Mesothelial cell of epicardium (in vitro differentiated cells): ENCODE data around the gene FOXP1. TPM values are rescaled to one million over a fixed set of nuclear protein-coding genes. Genes with fewer than 3 reads are reported as not detected.
A peak's percentile ranks its signal among the peaks of the same experiment; 100 is the strongest.

Source experiments
- DNase-seq, 2 experiments: peaks; one replicate each; pipeline ENCODE4 v3.0.0; 2021; ENCODE audit warnings: low spot score in 2 of 2; ENCODE audit not compliant: unreplicated experiment in 2 of 2
- H3K27ac Mint-ChIP-seq: 2 replicates; pipeline ENCODE4 v1.8.0; 2021; ENCODE audit warnings: mixed read lengths
- H3K27me3 Mint-ChIP-seq: 2 replicates; pipeline ENCODE4 v1.8.0; 2021; ENCODE audit warnings: low read depth, mixed read lengths
- H3K36me3 Mint-ChIP-seq: 2 replicates; pipeline ENCODE4 v1.8.0; 2021; ENCODE audit warnings: mixed read lengths
- H3K4me1 Mint-ChIP-seq: 2 replicates; pipeline ENCODE4 v1.8.0; 2021; ENCODE audit warnings: mixed read lengths
- H3K4me3 Mint-ChIP-seq: 2 replicates; pipeline ENCODE4 v1.8.0; 2021; ENCODE audit warnings: mild to moderate bottlenecking, moderate library complexity, mixed read lengths
- H3K9me3 Mint-ChIP-seq: 2 replicates; pipeline ENCODE4 v1.8.0; 2021; ENCODE audit warnings: mixed read lengths
- CTCF ChIP-seq: fragments of 200-600 bp; sonication (generic); IDR thresholded peaks from one replicate; pipeline ENCODE4 v1.5.0; 2021; ENCODE audit warnings: antibody characterized with exemption; ENCODE audit not compliant: unreplicated experiment
- total RNA-seq: library from RNA; stranded (reverse); gene quantifications from 3 replicates; pipeline ENCODE4 v1.2.1, GENCODE V29; 2021

FOXP1 gene
- total RNA-seq, 1 donor from 2014 or later, result 187 TPM

- DNase-seq, result no peak
- Mint-ChIP-seq H3K4me1 (peaks cover 35% of the 10 kb centered on the region), H3K4me3 (no peak overlapping the region), H3K27ac (peak overlapping the region; percentile 30), H3K36me3 (peaks cover 2% of the 10 kb centered on the region), H3K9me3 (peaks cover 8% of the 10 kb centered on the region), H3K27me3 (no peaks in the 10 kb centered on the region)
- no peak for TF ChIP-seq CTCF
These were observed 328.0 kb downstream of the FOXP1 start for GRCh38 chr3:71255498-71255897.

- H3K27me3 Mint-ChIP-seq, result no peaks in the 10 kb centered on the region
These were observed 329.1 kb downstream of the FOXP1 start for GRCh38 chr3:71254281-71255057.

DNA sequence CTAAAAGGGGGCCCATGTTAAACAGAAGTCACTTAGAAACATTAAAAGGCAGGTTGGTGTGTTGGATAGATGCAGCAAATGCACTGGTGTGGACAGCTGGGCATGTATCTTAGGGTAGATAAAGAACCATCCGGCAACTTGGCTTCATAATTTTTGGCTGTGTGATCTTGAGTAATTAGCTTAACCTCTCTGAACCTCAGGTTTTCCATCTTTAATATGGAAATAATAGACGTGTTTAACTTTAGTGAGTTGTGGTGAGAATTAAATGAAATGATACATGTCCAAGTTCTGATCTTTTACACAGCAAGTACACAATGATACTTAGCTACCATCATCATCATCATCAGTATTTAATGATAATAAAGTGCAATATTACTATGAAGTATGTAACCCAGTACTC is 330.4 kb downstream of the FOXP1 start:
- Mint-ChIP-seq H3K4me1 (peaks cover 32% of the 10 kb centered on the region), H3K27ac (peak overlapping the region; percentile 28), H3K27me3 (no peaks in the 10 kb centered on the region), H3K9me3 (peaks cover 8% of the 10 kb centered on the region), H3K36me3 (peaks cover 2% of the 10 kb centered on the region), H3K4me3 (no peak overlapping the region)
- no peak for DNase-seq
- TF ChIP-seq CTCF, result no peak

More at GRCh38 chr3:71254281-71255057, 329.1 kb downstream of the FOXP1 start:
- DNase-seq, result no peak
- no peak overlapping the region for H3K4me3 Mint-ChIP-seq
- peaks cover 2% of the 10 kb centered on the region for H3K36me3 Mint-ChIP-seq
- H3K9me3 Mint-ChIP-seq, result peaks cover 8% of the 10 kb centered on the region
- H3K27ac Mint-ChIP-seq, result peak overlapping the region; percentile 86
- peaks cover 35% of the 10 kb centered on the region for H3K4me1 Mint-ChIP-seq
- TF ChIP-seq CTCF, result no peak

DNA sequence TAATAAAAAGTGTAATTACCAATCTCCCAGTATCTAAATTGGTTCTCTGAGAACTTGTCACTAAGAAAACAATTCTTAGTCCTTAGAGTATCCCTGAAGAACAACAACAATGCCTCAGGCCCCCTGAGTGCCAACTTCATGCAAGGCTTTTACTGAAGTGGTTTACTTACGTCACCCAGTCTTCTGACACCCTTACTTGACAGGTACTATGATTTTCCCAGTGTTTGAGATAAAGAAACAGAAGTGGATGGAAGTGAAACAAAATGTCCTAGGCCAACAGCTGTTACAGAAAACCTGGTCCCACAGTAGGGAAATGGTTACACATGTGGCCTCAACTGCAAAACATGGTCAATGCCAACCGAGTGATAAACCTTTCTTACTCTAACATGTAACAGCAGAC is 331.1 kb downstream of the FOXP1 start:
- Mint-ChIP-seq H3K36me3 (no peaks in the 10 kb centered on the region), H3K9me3 (peaks cover 8% of the 10 kb centered on the region), H3K4me3 (no peak overlapping the region), H3K27me3 (no peaks in the 10 kb centered on the region), H3K4me1 (peaks cover 37% of the 10 kb centered on the region), H3K27ac (peak overlapping the region; percentile 57)
- no peak for TF ChIP-seq CTCF
- DNase-seq, result no peak

DNA sequence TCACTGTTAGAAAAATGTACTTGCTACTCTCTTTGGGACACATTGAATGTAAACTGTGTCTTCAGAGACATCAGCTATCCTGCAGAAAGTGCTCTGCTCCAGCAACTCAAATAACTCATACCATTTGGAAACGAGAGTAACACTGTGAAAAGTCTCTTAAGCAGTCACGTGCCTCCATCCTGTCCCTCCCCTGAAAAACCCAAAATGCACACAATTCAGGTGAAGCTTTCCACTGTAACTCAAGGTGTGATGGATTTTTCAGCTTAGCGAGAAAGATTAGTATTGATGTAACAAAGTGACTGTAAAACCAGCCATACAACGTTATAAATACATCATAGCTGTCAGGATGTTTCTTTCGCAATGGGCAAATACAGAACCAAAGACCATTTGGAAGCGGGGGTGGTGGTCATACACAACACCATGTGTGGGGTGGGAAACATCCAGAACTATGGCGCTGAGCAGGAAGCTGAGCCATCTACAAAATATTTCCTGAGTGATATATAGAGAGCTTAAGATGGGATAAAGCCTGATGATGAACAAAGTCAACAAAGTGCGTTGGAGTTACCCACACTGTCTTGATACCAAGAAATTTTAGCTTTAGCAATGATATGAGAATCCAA is 332.3 kb downstream of the FOXP1 start:
- H3K27ac Mint-ChIP-seq, result peak overlapping the region; percentile 53
- peaks cover 49% of the 10 kb centered on the region for H3K4me1 Mint-ChIP-seq
- H3K36me3 Mint-ChIP-seq, result no peaks in the 10 kb centered on the region

More for the DNA sequence above, 332.3 kb downstream of the FOXP1 start:
- DNase-seq, result no peak
- H3K9me3 Mint-ChIP-seq, result peaks cover 8% of the 10 kb centered on the region
- no peaks in the 10 kb centered on the region for H3K27me3 Mint-ChIP-seq
- TF ChIP-seq CTCF, result no peak
- no peak overlapping the region for H3K4me3 Mint-ChIP-seq
